ENCODE results near the gene C6orf47.

C6orf47 gene

DNA sequence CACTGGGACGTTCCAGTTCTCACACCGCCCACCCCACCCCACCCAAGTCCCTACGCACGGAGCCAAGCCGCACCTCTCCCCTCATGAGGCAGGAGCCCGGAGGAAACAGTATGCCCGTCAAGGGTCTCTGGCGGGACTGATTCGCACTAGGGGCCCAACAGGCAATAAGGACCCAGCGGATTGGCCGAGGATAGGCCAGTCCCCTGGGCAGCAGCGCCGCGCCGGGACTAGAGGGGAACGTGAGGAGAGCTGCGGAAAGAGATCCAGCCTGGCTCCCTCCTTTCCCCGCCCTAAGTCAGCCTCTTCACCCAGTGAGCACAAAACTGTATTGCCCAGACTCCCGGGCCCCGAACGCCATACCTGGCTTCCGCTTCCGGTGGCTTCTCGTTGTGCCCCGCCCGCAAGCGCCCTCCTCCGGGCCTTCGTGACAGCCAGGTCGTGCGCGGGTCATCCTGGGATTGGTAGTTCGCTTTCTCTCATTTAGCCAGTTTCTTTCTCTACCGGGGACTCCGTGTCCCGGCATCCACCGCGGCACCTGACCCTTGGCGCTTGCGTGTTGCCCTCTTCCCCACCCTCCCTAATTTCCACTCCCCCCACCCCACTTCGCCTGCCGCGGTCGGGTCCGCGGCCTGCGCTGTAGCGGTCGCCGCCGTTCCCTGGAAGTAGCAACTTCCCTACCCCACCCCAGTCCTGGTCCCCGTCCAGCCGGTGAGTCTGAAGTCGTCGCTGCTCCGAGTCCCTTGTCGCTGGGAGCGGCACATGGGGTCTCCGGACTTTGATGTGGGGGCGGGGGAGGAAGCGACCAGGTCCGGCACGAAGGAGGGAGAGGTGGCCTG is 5.1 kb upstream of the C6orf47 start, which contains the start of gene CSNK2B:
Gene CSNK2B, plus strand, starts transcription at position 580 of the 836 bp plus-strand sequence. CDS start 752 bp downstream, outside the sequence.
- H3K27ac ChIP-seq (ENCODE audit: low read depth, low read length): peak within 1 kb of the TSS; percentile 99
- WGBS: under 1% methylated on average over 63 of the region's 63 CpGs
- H3K4me1 ChIP-seq (ENCODE audit: insufficient read depth, low read length): peaks cover 16% of the 10 kb centered on the region
- H3K4me3 ChIP-seq (ENCODE audit: low read length): peak within 1 kb of the TSS; percentile 96
- no peaks in the 10 kb centered on the region for H3K9me3 ChIP-seq (ENCODE audit: insufficient read depth, low read depth, low read length)
- no peaks in the 10 kb centered on the region for H3K27me3 ChIP-seq (ENCODE audit: insufficient read depth, low read length)
- peaks cover 65% of the 10 kb centered on the region for H3K36me3 ChIP-seq (ENCODE audit: insufficient read depth, low read length)
- peak within 1 kb of the TSS; percentile 96 for H3K9ac ChIP-seq (ENCODE audit: low read depth, low read length)

DNA sequence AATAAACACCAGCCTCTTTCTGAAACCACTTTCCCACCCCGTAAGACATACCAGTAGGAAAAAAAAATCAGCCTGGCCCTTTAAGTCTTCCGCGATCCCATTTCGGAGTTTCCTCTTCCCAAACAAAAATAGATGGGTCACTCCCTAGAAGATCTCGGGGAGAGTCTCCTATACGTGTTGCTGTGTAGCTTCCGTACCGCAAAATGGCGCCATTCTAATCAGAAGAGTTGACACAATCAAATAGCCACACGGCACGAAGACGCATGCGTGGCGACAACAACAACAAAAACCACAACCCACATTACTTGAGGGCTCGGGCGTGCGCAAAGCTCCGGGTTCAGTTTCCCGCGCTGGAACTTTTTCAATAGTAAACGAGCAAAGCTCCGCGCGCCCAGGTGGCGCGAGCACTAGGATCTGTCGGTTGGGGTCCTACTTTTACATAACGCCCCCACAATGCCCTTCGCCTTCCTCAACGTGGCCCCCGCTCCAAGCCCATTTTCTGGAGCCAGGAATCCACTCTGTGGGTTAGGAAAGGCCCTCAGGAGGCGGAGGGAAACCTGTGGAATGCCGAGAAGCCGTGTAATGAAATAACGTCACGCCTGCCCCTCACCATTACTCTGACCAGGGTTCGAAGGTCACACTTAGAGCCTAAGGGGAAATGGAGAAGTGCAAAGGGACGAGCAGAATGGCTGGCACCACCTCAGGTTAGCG is 4.4 kb upstream of the C6orf47 start, which contains the start of gene GPANK1:
Gene GPANK1, minus strand, starts transcription at position 208 of the 711 bp plus-strand sequence. CDS start 519 bp downstream, outside the sequence.
- H3K36me3 ChIP-seq (ENCODE audit: insufficient read depth, low read length): peaks cover 57% of the 10 kb centered on the region
- peak within 1 kb of the TSS; percentile 96 for H3K9ac ChIP-seq (ENCODE audit: low read depth, low read length)
- under 1% methylated on average over 38 of the region's 39 CpGs for WGBS
- H3K4me3 ChIP-seq (ENCODE audit: low read length): peak within 1 kb of the TSS; percentile 96
- H3K9me3 ChIP-seq (ENCODE audit: insufficient read depth, low read depth, low read length): no peaks in the 10 kb centered on the region
- peak within 1 kb of the TSS; percentile 99 for H3K27ac ChIP-seq (ENCODE audit: low read depth, low read length)
- H3K4me1 ChIP-seq (ENCODE audit: insufficient read depth, low read length): peaks cover 16% of the 10 kb centered on the region
- H3K27me3 ChIP-seq (ENCODE audit: insufficient read depth, low read length): no peaks in the 10 kb centered on the region

DNA sequence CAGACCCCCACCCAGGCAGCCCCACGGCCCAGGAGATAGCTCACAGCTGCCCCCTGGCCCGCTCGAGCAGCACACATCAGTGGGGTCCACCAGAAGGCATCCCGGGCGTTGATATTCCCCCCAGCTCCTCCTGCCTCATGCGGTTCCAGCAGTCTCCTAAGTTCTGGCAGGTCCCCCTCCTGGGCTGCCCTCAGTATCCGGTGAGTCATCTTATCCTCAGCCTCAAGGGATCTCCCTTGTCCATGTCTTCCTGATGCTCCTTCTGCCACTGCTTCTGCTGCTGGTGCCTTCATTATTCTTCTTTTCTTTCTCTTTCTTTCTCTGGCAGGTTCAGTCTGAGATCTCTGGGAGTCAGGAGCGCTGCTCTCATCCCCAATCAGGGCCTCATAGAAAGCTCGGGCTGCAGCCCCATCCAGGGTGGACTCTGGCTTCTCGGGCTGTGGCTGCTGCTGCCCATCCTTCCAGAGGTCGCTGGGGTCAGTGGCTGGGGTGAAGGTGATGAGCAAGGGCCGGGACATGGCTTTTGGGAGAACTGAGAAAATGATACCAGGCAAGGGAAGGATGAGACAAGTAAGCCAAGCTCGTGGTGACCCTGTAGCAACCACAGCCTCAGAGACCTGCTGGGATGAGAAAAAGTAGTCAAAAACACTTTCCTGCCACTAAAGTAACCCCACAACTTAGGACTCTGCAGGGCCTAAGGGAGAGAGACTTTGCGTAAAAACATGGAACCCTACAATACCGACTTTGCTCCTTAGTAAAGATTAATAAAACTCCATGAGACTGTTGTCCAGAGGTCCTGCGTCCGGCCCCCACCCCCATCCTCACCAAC is 3.6 kb upstream of the C6orf47 start:
- Histone ChIP-seq H3K9ac (ENCODE audit: low read depth, low read length) (peak overlapping the region; percentile 96), H3K36me3 (ENCODE audit: insufficient read depth, low read length) (peaks cover 49% of the 10 kb centered on the region), H3K4me1 (ENCODE audit: insufficient read depth, low read length) (peaks cover 19% of the 10 kb centered on the region), H3K9me3 (ENCODE audit: insufficient read depth, low read depth, low read length) (no peaks in the 10 kb centered on the region), H3K4me3 (ENCODE audit: low read length) (peak overlapping the region; percentile 96), H3K27me3 (ENCODE audit: insufficient read depth, low read length) (no peaks in the 10 kb centered on the region), H3K27ac (ENCODE audit: low read depth, low read length) (peak overlapping the region; percentile 99)
- 43% methylated on average over 17 of the region's 17 CpGs for whole genome bisulfite sequencing

DNA sequence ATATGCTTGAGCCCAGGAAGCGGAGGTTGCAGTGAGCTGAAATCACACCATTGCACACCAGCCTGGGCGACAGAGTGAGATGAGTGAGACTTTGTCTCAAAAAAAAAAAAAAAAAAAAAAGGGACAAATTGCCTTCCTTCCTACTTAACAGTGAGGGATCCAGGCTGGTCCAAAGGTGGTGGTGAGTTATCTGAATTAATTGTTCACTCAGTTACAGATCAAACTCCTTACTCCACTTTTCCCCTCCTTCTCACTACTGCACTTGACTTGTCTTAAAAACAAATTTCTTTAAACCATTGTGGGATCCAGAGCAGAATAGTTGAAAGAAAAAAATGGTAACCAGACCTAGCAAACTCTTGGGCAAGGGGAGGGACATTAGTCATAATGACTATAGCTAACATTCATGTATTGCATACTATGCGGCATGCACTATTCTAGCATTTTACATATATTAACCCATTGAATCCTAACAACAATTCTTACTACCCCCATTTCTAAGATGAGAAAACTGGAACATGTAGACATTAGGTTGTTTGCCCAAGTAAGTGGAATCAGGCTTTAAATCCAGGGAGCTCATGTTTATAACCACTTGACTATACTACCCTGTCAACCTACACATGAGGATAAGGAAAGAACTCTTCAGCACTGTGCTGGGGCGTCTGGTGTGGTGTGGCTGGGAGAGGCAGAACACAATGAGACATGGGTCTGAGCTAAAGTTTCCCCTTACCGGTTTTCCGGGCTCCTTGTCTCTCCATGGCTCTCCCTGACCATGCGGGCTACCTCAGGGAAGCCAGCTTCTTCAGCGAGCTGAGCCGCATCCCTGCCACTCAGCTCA is 2.8 kb upstream of the C6orf47 start:
- 86% methylated on average over 8 of the region's 9 CpGs for WGBS
- H3K27me3 ChIP-seq (ENCODE audit: insufficient read depth, low read length): no peaks in the 10 kb centered on the region
- H3K9ac ChIP-seq (ENCODE audit: low read depth, low read length): no peak overlapping the region; the same call in 1 of the 2 replicates
- H3K9me3 ChIP-seq (ENCODE audit: insufficient read depth, low read depth, low read length): no peaks in the 10 kb centered on the region
- peaks cover 19% of the 10 kb centered on the region for H3K4me1 ChIP-seq (ENCODE audit: insufficient read depth, low read length)
- H3K4me3 ChIP-seq (ENCODE audit: low read length): peak overlapping the region; percentile 96
- peaks cover 41% of the 10 kb centered on the region for H3K36me3 ChIP-seq (ENCODE audit: insufficient read depth, low read length)
- H3K27ac ChIP-seq (ENCODE audit: low read depth, low read length): peak overlapping the region; percentile 20

DNA sequence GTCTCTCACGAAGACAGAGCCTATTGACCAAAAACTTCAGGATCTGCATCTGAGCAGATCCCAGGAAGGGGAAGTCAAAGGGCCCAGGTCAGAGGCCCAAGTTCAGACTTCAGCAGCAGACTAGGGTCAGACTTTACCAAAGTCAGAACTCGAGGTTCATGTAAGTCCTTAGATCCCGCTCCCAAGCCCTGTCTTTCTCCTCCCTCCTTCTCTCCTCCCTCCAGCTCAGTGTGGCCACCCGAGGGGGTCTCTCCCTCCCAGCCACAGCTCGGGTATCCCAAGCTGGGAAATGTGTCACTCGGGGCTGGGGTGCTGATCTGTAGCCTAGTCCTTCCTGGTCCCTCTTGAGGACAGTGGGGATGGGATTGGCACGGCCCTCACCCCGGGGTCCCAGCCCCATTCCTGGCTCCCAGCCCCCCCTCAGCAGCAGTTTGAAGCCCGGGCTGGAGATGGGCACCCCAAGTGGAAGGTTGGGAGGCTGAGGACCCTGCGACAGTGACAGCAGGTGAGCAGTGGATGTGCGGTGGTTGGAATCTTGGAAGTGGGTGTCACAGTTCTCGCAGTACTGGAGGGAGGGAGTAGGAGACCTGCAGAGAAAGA is 1.6 kb upstream of the C6orf47 start:
- Histone ChIP-seq H3K9me3 (ENCODE audit: insufficient read depth, low read depth, low read length) (no peaks in the 10 kb centered on the region), H3K4me1 (ENCODE audit: insufficient read depth, low read length) (peaks cover 19% of the 10 kb centered on the region), H3K9ac (ENCODE audit: low read depth, low read length) (no peak overlapping the region), H3K36me3 (ENCODE audit: insufficient read depth, low read length) (peaks cover 40% of the 10 kb centered on the region), H3K27ac (ENCODE audit: low read depth, low read length) (no peak overlapping the region), H3K27me3 (ENCODE audit: insufficient read depth, low read length) (no peaks in the 10 kb centered on the region), H3K4me3 (ENCODE audit: low read length) (no peak overlapping the region)
- 96% methylated on average over 12 of the region's 12 CpGs for WGBS

DNA sequence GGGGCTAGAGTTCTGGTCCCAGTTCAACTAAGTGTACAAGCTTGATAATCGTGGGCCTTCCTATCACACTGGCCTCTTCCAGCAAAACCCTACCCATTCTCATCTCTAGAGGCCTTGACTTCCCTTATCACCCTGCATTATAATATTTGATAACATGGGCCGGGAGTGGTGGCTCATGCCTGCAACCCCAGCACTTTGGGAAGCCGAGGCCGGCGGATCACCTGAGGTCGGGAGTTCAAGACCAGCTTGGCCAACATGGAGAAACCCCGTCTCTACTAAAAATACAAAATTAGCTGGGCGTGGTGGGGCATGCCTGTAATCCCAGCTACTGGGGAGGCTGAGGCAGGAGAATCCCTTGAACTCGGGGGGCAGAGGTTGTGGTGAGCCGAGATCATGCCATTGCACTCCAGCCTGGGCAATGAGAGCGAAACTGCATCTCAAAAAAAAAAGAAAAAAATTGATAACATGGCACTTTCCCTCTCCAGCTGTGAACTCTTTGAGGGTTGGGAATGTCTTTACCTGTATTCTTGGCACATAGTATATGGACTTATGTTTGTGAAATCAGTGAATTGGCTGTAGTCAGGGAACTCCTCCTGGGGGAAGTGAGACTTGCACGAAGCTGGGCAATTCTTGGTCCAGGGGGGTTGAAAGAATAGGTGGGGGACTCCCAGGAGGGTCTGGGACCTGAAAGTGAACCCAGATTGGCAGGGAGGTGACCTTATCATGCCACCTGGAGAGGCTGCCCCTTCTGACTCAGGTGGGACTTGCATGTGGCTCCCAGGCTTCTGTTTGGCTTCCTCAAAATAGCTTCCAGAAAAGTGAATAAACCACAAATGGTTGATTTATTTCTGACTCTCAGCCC is 915 bp upstream of the C6orf47 start:
- Histone ChIP-seq H3K4me3 (ENCODE audit: low read length) (peak overlapping the region; percentile 83), H3K36me3 (ENCODE audit: insufficient read depth, low read length) (peaks cover 38% of the 10 kb centered on the region), H3K9ac (ENCODE audit: low read depth, low read length) (peak overlapping the region; percentile 91; the same call in 1 of the 2 replicates), H3K27me3 (ENCODE audit: insufficient read depth, low read length) (no peaks in the 10 kb centered on the region), H3K27ac (ENCODE audit: low read depth, low read length) (peak overlapping the region; percentile 81), H3K9me3 (ENCODE audit: insufficient read depth, low read depth, low read length) (no peaks in the 10 kb centered on the region), H3K4me1 (ENCODE audit: insufficient read depth, low read length) (peaks cover 19% of the 10 kb centered on the region)
- WGBS: 91% methylated on average over 12 of the region's 12 CpGs

DNA sequence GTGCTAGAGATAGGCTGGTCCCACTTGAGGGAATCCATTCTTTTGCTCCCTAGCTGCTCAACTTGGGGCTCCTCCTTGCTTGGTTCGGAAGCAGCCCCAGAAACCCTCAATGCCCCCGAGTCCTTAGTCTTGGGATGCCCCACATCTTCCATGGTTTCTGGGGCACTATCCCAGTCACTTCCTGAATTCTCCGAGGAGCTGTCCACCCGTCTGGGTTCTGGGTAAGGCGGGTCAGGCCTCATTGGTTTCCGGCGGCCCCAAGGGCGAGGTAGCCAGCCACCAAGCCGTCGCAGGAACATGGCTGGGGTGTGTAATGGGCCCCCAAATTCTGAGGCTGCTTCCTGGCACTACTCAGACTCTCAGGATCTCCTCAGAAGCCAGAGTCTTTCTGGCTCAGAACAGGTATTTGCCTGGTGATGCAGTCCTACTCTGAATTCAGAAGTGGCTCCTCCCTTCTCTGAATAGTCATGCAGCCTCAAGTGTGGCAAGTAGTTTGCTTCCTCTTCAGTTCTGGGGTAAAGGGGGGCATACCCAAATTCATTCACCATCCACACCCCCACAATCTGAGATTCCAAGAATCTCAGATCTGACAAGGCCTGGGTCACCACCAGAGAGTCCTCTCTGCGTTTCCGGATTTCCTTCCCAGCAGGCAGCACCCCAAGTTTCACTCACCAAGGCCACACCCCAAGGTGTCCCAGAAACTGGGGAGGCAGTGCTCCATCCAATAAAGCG is 763 bp downstream of the C6orf47 start:
- peak overlapping the region; percentile 88 for H3K27ac ChIP-seq (ENCODE audit: low read depth, low read length)
- H3K36me3 ChIP-seq (ENCODE audit: insufficient read depth, low read length): peaks cover 38% of the 10 kb centered on the region
- H3K9me3 ChIP-seq (ENCODE audit: insufficient read depth, low read depth, low read length): no peaks in the 10 kb centered on the region
- peaks cover 19% of the 10 kb centered on the region for H3K4me1 ChIP-seq (ENCODE audit: insufficient read depth, low read length)
- 49% methylated on average over 13 of the region's 13 CpGs for WGBS
- peak overlapping the region; percentile 83 for H3K4me3 ChIP-seq (ENCODE audit: low read length)
- peak overlapping the region; percentile 91 for H3K9ac ChIP-seq (ENCODE audit: low read depth, low read length)
- H3K27me3 ChIP-seq (ENCODE audit: insufficient read depth, low read length): no peaks in the 10 kb centered on the region

DNA sequence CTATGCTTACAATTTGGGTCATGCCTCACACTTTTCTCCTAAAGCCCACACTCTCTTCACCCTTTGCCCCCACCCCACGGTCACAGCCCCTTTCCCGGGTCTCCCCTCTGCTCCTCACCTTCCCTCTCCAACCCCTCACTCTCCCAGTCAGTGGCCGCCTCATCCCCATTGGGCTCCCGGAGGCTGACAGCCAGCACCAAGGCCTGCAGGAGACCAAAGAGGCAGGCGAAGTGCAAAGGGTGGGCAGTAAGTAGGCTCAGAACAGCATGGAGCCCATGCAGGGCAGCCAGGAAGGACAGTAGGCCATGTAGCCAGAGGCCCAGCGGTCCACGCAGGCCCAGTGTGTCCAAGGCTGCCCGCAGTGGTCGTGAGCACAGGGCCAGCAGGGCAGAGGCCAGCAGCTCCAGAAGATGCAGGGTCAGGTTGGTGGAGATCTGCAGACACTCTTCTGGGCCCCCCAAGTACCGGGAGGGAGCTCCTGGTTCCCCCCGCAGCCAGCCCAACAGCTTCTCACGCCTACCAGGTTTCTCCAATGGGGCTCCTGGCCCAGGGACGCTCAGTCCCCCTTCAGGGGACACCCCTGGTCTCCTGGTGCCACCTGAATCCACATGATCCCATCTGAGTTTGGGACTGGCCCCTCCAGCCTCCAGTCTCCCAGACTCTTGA is 1.5 kb downstream of the C6orf47 start:
- Histone ChIP-seq H3K9ac (ENCODE audit: low read depth, low read length) (peak overlapping the region; percentile 91; the same call in 1 of the 2 replicates), H3K4me1 (ENCODE audit: insufficient read depth, low read length) (peaks cover 17% of the 10 kb centered on the region)

More for the DNA sequence above, 1.5 kb downstream of the C6orf47 start:
- 94% methylated on average over 13 of the region's 13 CpGs for WGBS
- no peaks in the 10 kb centered on the region for H3K27me3 ChIP-seq (ENCODE audit: insufficient read depth, low read length)
- peaks cover 38% of the 10 kb centered on the region for H3K36me3 ChIP-seq (ENCODE audit: insufficient read depth, low read length)
- no peaks in the 10 kb centered on the region for H3K9me3 ChIP-seq (ENCODE audit: insufficient read depth, low read depth, low read length)
- H3K27ac ChIP-seq (ENCODE audit: low read depth, low read length): no peak overlapping the region
- H3K4me3 ChIP-seq (ENCODE audit: low read length): peak overlapping the region; percentile 83

Data from HUES64 (cell line).